ENCODE measurements around the gene IFNGR2. TPM values are rescaled to one million over a fixed set of nuclear protein-coding genes. Genes with fewer than 3 reads are reported as not detected.

The IFNGR2 gene
- total and polyA plus RNA-seq, 2 experiments from 2014 or later: 92.8 to 113 TPM

DNA sequence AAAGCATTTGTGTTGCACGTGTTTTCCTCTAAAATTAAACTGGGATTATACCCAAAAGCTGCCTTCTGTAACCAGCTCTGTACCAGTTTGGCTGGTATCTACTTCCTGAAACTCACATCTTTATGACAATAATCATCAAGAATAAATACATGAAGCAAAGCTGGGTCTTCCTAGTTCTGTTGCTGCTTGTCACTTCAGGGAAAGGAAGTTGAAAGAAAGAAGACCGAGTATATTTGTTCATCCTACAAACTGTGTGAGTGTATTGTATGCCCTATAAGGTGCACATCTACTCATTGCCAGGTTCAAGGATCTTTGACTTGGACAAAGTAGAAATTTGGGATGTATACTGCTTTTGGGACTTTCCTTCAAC lies 29.1 kb upstream of the IFNGR2 start:
- Histone ChIP-seq H3K36me3 (ENCODE audit: low read depth) (no peaks in the 10 kb centered on the region), H4K20me1 (ENCODE audit: insufficient read depth) (no peaks in the 10 kb centered on the region), H3K4me2 (ENCODE audit: unreplicated experiment) (no peak overlapping the region), H3K79me2 (ENCODE audit: insufficient read depth) (no peaks in the 10 kb centered on the region), H3K9me2 (ENCODE audit: insufficient read depth) (no peaks in the 10 kb centered on the region), H3F3A (ENCODE audit: insufficient read depth) (peaks cover 14% of the 10 kb centered on the region), H3K27ac (no peak overlapping the region), H3K4me1 (ENCODE audit: insufficient read depth) (peaks cover 16% of the 10 kb centered on the region), H2AFZ (peak overlapping the region; percentile 0), H3K4me3 (no peak overlapping the region), H3K9ac (no peak overlapping the region), H3K9me3 (ENCODE audit: low read depth) (no peaks in the 10 kb centered on the region), H3K27me3 (replicated peaks; ENCODE audit: insufficient read depth) (no peaks in the 10 kb centered on the region)
- in situ Hi-C loops (cut with MboI): no loop called here
- no peak for DNase-seq
- TF ChIP-seq EZH2 (IDR thresholded peaks at IDR 0.05; ENCODE audit: insufficient read depth, poor library complexity, severe bottlenecking) (no peak), EZH2phosphoT487 (IDR thresholded peaks at IDR 0.05; ENCODE audit: insufficient read depth, low read depth) (no peak)
- 40 to 45% methylated on average over 2 of the region's 2 CpGs for WGBS, 2 experiments (ENCODE audit: low coverage in 1 of 2, low lambda C conversion rate in 2 of 2, missing lambda C conversion rate in 2 of 2)

DNA sequence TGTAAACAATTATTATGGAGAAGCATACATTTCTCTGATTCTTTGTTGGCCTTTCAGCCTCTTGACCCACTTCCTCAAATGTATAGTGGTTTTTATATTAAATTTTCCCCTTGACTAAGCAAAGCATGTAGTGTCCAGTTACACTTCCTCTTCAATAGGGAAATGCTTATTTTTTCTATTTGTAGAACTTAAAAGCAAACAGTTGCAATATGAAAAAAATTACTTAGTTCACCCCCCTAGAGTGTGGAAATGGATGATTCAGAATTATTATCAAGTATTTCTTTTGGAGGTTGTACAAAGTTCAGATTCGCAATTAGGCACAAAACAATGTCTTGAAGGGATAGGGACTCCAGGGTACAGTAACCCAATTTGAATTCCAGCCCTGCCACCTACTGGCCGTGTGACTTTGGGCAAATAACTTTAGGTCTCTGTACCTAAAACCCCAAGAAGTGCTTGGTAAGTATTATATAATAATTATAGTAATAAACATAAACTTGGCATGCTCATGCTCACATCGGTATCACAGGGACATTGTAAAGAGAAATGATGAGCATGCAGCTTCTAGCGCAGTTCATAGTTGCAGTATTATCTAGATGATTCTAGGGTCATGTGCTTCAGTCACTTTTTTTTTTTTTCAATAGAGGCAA lies 28.6 kb upstream of the IFNGR2 start:
- H3F3A ChIP-seq (ENCODE audit: insufficient read depth): peaks cover 19% of the 10 kb centered on the region
- H3K36me3 ChIP-seq (ENCODE audit: low read depth): no peaks in the 10 kb centered on the region
- H4K20me1 ChIP-seq (ENCODE audit: insufficient read depth): no peaks in the 10 kb centered on the region
- no peaks in the 10 kb centered on the region for H3K9me3 ChIP-seq (ENCODE audit: low read depth)
- H2AFZ ChIP-seq: peak overlapping the region; percentile 26
- no peaks in the 10 kb centered on the region for H3K9me2 ChIP-seq (ENCODE audit: insufficient read depth)
- 25 to 26% methylated on average over 4 of the region's 4 CpGs for WGBS, 2 experiments (ENCODE audit: low coverage in 1 of 2, low lambda C conversion rate in 2 of 2, missing lambda C conversion rate in 2 of 2)
- no peaks in the 10 kb centered on the region for H3K27me3 ChIP-seq (replicated peaks; ENCODE audit: insufficient read depth)
- DNase-seq: peak; percentile 58
- H3K4me3 ChIP-seq: no peak overlapping the region
- H3K9ac ChIP-seq: no peak overlapping the region
- no peak overlapping the region for H3K4me2 ChIP-seq (ENCODE audit: unreplicated experiment)
- H3K4me1 ChIP-seq (ENCODE audit: insufficient read depth): peaks cover 22% of the 10 kb centered on the region
- TF ChIP-seq EZH2phosphoT487 (IDR thresholded peaks at IDR 0.05; ENCODE audit: insufficient read depth, low read depth): no peak
- no peak for TF ChIP-seq EZH2 (IDR thresholded peaks at IDR 0.05; ENCODE audit: insufficient read depth, poor library complexity, severe bottlenecking)
- H3K79me2 ChIP-seq (ENCODE audit: insufficient read depth): no peaks in the 10 kb centered on the region
- in situ Hi-C loops (cut with MboI): no loop called here
- no peak overlapping the region for H3K27ac ChIP-seq

DNA sequence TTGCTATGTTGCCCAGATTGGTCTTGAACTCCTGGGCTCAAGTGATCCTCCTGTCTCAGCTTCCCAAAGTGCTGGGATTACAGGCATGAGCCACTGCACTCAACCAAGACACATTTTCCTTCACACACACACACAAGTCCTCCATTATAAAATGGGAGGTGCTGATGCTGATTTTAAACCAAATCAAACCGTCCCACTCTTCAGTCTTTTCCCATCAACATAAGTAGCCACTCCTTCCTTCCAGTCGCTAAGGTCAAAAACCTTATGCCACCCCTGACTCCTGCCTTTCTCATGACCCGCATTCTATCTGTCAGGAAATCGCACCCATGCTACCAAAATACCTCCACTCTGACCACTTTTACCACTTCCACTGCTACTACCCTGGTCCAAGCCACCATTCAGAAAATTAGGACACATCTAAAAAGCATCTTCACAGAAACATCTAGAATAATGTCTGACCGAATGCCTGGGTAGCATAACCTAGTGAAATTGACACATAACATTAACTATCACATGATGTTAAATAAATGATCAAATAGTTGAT lies 28.0 kb upstream of the IFNGR2 start:
- H3K9me2 ChIP-seq (ENCODE audit: insufficient read depth): no peaks in the 10 kb centered on the region
- H4K20me1 ChIP-seq (ENCODE audit: insufficient read depth): no peaks in the 10 kb centered on the region
- peaks cover 28% of the 10 kb centered on the region for H3K4me1 ChIP-seq (ENCODE audit: insufficient read depth)
- 67% methylated on average over 5 of the region's 5 CpGs for WGBS, 2 experiments (ENCODE audit: low coverage in 1 of 2, low lambda C conversion rate in 2 of 2, missing lambda C conversion rate in 2 of 2)
- H3K27me3 ChIP-seq (replicated peaks; ENCODE audit: insufficient read depth): no peaks in the 10 kb centered on the region
- H3K27ac ChIP-seq: no peak overlapping the region
- H3K9me3 ChIP-seq (ENCODE audit: low read depth): no peaks in the 10 kb centered on the region
- H2AFZ ChIP-seq: peak overlapping the region; percentile 26; the same call in 1 of the 2 replicates
- DNase-seq: no peak
- H3K36me3 ChIP-seq (ENCODE audit: low read depth): no peaks in the 10 kb centered on the region
- TF ChIP-seq EZH2 (IDR thresholded peaks at IDR 0.05; ENCODE audit: insufficient read depth, poor library complexity, severe bottlenecking) (no peak), EZH2phosphoT487 (IDR thresholded peaks at IDR 0.05; ENCODE audit: insufficient read depth, low read depth) (no peak)
- no peaks in the 10 kb centered on the region for H3K79me2 ChIP-seq (ENCODE audit: insufficient read depth)
- no peak overlapping the region for H3K4me2 ChIP-seq (ENCODE audit: unreplicated experiment)
- in situ Hi-C loops (cut with MboI): no loop called here
- H3K4me3 ChIP-seq: no peak overlapping the region
- H3K9ac ChIP-seq: no peak overlapping the region
- peaks cover 25% of the 10 kb centered on the region for H3F3A ChIP-seq (ENCODE audit: insufficient read depth)

DNA sequence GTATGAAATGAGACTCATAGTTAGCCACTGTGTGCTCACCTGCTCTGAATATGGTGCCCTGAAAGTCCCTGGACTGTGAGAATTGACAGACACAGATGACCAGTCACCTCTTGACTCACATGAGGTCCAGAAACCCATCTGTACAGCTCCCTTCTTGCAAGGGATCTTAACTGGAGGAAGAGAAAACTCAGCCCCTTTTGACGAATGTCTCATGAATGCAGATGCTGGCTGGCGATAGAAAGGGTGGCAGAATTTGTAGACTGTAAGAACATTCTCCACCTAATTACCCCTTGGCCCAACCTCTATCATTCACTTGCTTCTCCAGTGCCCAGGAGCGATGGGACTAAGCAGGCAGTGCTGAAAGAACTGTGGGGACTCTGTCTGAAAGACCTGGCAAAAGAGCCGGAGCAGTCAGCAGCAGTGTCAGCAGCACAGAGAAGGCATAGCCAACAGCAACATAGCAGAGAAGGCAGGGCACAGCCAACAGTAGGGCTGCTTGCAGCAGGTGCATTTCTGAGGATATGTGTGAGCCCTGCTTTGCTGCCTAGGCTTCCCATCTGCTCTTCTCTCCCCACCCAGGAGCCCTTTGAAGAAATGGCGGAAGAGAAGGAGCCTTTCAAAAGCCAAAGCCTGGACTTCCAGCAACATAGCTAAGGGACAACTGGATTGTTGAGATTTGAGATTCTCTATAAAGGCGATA lies 25.8 kb upstream of the IFNGR2 start:
- Histone ChIP-seq H3K79me2 (ENCODE audit: insufficient read depth) (no peaks in the 10 kb centered on the region), H3K9me2 (ENCODE audit: insufficient read depth) (no peaks in the 10 kb centered on the region), H3K9ac (no peak overlapping the region), H2AFZ (no peak overlapping the region), H3K36me3 (ENCODE audit: low read depth) (no peaks in the 10 kb centered on the region), H3K4me3 (no peak overlapping the region), H3K27ac (no peak overlapping the region), H3K4me1 (ENCODE audit: insufficient read depth) (peaks cover 39% of the 10 kb centered on the region), H4K20me1 (ENCODE audit: insufficient read depth) (no peaks in the 10 kb centered on the region), H3F3A (ENCODE audit: insufficient read depth) (peaks cover 28% of the 10 kb centered on the region), H3K4me2 (ENCODE audit: unreplicated experiment) (no peak overlapping the region), H3K27me3 (replicated peaks; ENCODE audit: insufficient read depth) (no peaks in the 10 kb centered on the region), H3K9me3 (ENCODE audit: low read depth) (no peaks in the 10 kb centered on the region)
- DNase-seq: no peak
- WGBS, 2 experiments (ENCODE audit: low coverage in 1 of 2, low lambda C conversion rate in 2 of 2, missing lambda C conversion rate in 2 of 2): 87 to 90% methylated on average over 6 of the region's 6 CpGs
- in situ Hi-C loops (cut with MboI): no loop called here
- TF ChIP-seq EZH2phosphoT487 (IDR thresholded peaks at IDR 0.05; ENCODE audit: insufficient read depth, low read depth) (no peak), EZH2 (IDR thresholded peaks at IDR 0.05; ENCODE audit: insufficient read depth, poor library complexity, severe bottlenecking) (no peak)

Data from GM23248 (cell line).